RWPE2 (cell line): Measurements from ENCODE around the gene ABCC8.

Source experiments
- ATAC-seq: fragments of 200-7000 bp; cut with Tn5 transposase; 3 replicates; pipeline ENCODE4 v1.9.1; 2021; ENCODE audit warnings: low read depth
- DNase-seq: peaks from one replicate; pipeline ENCODE4 v3.0.0-alpha.2; 2020; ENCODE audit warnings: low spot score
- H3K27ac ChIP-seq: fragments of 450-650 bp; 2 replicates; pipeline ENCODE4 v1.5.1; 2017; ENCODE audit warnings: mild to moderate bottlenecking; ENCODE audit not compliant: poor library complexity, severe bottlenecking
- H3K27me3 ChIP-seq: fragments of 250-450 bp; sonication (Bioruptor Pico); 2 replicates; pipeline ENCODE4 v1.5.1; 2021; ENCODE audit warnings: mild to moderate bottlenecking, moderate library complexity; ENCODE audit not compliant: insufficient read depth, poor library complexity, severe bottlenecking
- H3K36me3 ChIP-seq: fragments of 250-450 bp; sonication (Bioruptor Pico); 2 replicates; pipeline ENCODE4 v1.5.1; 2020; ENCODE audit warnings: low read depth, mild to moderate bottlenecking, moderate library complexity
- H3K4me1 ChIP-seq: fragments of 250-450 bp; sonication (Bioruptor Pico); 2 replicates; pipeline ENCODE4 v1.5.1; 2021; ENCODE audit warnings: mild to moderate bottlenecking, moderate library complexity; ENCODE audit not compliant: insufficient read depth, poor library complexity, severe bottlenecking
- H3K4me3 ChIP-seq: fragments of 250-450 bp; sonication (Bioruptor Pico); 2 replicates; pipeline ENCODE4 v1.5.1; 2021; ENCODE audit warnings: mild to moderate bottlenecking, moderate library complexity; ENCODE audit not compliant: severe bottlenecking
- H3K9me3 ChIP-seq: fragments of 250-450 bp; sonication (Bioruptor Pico); 2 replicates; pipeline ENCODE4 v1.5.1; 2021; ENCODE audit warnings: mild to moderate bottlenecking, moderate library complexity; ENCODE audit not compliant: severe bottlenecking
- TF ChIP-seq, protein P1 (sequence below): fragments of 450-650 bp; IDR thresholded peaks from one replicate; pipeline ENCODE4 v1.5.1; 2017; ENCODE audit warnings: mild to moderate bottlenecking, moderate library complexity; ENCODE audit not compliant: poor library complexity, severe bottlenecking

ABCC8 gene

DNA sequence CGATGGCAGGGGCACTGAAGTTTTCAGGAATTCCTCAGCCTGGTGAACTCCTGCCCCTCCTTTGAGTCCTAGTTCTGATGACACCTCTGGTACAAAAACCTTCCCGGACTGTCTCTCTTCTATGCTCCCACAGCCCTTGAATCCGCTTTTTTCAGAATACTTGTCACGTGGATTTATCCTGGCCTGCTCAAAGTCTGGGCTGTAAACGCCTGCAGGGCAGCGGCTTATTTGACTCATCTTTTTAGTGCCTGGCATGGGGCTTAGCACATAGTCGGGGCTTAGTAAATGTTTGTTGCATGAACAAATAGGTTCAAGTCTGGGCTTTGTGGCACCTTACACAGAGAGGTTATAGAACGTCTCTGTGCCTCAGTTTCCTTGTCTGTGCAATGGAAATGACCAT lies 74.8 kb downstream of the ABCC8 start:
- H3K4me1 ChIP-seq: no peaks in the 10 kb centered on the region
- H3K9me3 ChIP-seq: no peaks in the 10 kb centered on the region
- H3K27me3 ChIP-seq: no peaks in the 10 kb centered on the region
- no peaks in the 10 kb centered on the region for H3K36me3 ChIP-seq
- TF ChIP-seq, protein P1, sequence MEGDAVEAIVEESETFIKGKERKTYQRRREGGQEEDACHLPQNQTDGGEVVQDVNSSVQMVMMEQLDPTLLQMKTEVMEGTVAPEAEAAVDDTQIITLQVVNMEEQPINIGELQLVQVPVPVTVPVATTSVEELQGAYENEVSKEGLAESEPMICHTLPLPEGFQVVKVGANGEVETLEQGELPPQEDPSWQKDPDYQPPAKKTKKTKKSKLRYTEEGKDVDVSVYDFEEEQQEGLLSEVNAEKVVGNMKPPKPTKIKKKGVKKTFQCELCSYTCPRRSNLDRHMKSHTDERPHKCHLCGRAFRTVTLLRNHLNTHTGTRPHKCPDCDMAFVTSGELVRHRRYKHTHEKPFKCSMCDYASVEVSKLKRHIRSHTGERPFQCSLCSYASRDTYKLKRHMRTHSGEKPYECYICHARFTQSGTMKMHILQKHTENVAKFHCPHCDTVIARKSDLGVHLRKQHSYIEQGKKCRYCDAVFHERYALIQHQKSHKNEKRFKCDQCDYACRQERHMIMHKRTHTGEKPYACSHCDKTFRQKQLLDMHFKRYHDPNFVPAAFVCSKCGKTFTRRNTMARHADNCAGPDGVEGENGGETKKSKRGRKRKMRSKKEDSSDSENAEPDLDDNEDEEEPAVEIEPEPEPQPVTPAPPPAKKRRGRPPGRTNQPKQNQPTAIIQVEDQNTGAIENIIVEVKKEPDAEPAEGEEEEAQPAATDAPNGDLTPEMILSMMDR: no peak
- ATAC-seq (no peak), DNase-seq (no peak)
- no peak overlapping the region for H3K4me3 ChIP-seq
- no peak overlapping the region for H3K27ac ChIP-seq

GRCh38 chr11:17401316-17401715 lies 75.3 kb downstream of the ABCC8 start:
- TF ChIP-seq, protein P1: no peak
- Histone ChIP-seq H3K4me3 (no peak overlapping the region), H3K36me3 (no peaks in the 10 kb centered on the region), H3K4me1 (no peaks in the 10 kb centered on the region), H3K27me3 (no peaks in the 10 kb centered on the region), H3K9me3 (no peaks in the 10 kb centered on the region), H3K27ac (no peak overlapping the region)
- no peak for DNase-seq
- ATAC-seq: no peak

- ATAC-seq (no peak), DNase-seq (no peak)
- H3K4me1 ChIP-seq: no peaks in the 10 kb centered on the region
- no peaks in the 10 kb centered on the region for H3K27me3 ChIP-seq
- H3K27ac ChIP-seq: no peak overlapping the region
- H3K4me3 ChIP-seq: no peak overlapping the region
- H3K9me3 ChIP-seq: no peaks in the 10 kb centered on the region
- H3K36me3 ChIP-seq: no peaks in the 10 kb centered on the region
- TF ChIP-seq, protein P1: no peak
These were observed 76.4 kb downstream of the ABCC8 start for GRCh38 chr11:17400048-17400775.

DNA sequence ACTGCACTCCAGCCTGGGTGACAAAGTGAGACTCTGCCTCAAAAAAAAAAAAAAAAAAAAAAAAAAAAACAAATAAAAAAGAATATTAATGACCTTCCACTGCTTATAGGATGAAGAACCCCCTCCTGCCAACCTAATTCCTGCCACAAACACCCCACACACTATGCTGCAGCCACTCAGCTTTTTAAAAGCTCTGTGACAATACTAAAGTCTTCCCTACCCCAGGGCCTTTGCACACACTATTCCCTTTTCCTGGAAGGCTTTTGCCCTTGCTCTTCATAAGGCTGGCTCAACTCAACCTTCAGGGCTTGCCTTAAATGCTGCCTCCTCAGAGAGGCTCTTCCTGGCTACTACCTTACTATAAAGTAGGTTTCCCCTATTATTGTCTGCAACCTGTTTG lies 77.4 kb downstream of the ABCC8 start:
- H3K36me3 ChIP-seq: no peaks in the 10 kb centered on the region
- TF ChIP-seq, protein P1: no peak
- no peaks in the 10 kb centered on the region for H3K27me3 ChIP-seq
- ATAC-seq (no peak), DNase-seq (no peak)
- H3K27ac ChIP-seq: no peak overlapping the region
- no peaks in the 10 kb centered on the region for H3K4me1 ChIP-seq
- H3K4me3 ChIP-seq: no peak overlapping the region
- no peaks in the 10 kb centered on the region for H3K9me3 ChIP-seq

- H3K27ac ChIP-seq: no peak overlapping the region
- no peaks in the 10 kb centered on the region for H3K36me3 ChIP-seq
- TF ChIP-seq, protein P1: no peak
- no peaks in the 10 kb centered on the region for H3K4me1 ChIP-seq
- no peaks in the 10 kb centered on the region for H3K27me3 ChIP-seq
- ATAC-seq: no peak
- DNase-seq: no peak
- no peak overlapping the region for H3K4me3 ChIP-seq
- no peaks in the 10 kb centered on the region for H3K9me3 ChIP-seq
These were observed 79.2 kb downstream of the ABCC8 start for GRCh38 chr11:17397311-17398002.
